GM20431 (cell line): Measurements from ENCODE around the gene PCNX3.

Experiments
- in situ Hi-C: fragments of 300-500 bp; cut with MseI, MboI; formaldehyde crosslinking; loops from one replicate; pipeline ENCODE4 v1.15.0; 2020; ENCODE audit warnings: low sequenced_read_pairs; ENCODE audit not compliant: unreplicated experiment

The PCNX3 gene

DNA sequence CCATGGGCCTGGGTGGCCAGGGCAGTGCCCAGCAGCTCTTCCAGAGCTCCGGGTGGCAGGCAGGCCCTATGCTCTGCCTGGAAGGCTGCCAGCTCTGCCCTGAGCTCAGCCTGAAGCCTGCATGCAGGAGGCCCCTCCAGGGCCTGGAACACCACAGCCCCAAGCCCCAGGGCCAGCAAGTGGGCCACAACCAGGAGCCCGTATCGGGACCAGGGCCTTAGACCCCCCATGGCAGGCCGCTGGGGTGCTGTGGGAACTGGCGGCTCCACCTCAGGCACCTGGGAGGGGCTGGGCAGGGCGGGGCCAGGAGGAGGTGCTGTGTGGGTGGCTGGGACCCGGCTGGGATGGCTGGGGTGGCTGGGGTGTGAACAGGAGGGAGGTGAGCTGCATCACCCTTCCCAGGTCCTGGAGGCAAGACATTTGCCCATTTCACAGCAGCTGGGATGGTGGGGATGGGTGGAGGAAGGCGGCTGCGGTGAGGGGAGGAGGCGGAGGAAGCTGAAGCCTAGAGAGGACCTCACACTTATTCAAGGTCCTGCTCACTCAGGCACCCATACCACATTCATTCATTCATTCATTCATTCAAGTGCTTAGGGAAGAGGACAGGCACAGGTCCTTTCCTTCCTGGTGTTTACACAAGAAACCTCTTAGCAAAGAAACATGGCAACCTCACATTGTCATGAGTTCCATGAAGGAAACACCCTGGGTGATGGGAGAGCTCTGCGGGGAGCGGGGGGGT is 19.9 kb upstream of the PCNX3 start, which contains the start of gene KCNK7:
Gene KCNK7, minus strand, starts transcription at position 258 of the 739 bp plus-strand sequence. Its CDS starts 28 bp downstream, at position 230.
- in situ Hi-C loops = no loop called here

DNA sequence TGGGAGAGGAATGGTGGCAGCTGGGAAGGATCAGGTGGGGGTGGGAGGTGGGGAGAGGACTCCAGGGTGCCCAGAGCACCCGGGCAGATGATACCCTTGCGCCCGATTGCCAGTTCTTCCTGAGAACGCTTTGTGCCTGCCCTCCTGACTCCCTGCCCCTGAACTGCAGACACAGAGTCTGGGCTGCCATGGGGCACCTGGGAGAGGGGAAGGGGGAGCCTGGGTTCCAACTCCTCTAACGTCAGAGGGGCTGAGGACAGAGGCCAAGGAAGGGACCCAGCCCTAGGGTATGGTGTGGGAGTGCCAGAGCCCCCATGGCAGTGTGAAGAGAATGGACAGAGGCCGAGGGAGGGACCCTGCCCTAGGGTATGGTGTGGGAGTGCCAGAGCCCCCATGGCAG is 19.1 kb upstream of the PCNX3 start:
- in situ Hi-C loops = no loop called here

- in situ Hi-C loops = no loop called here
These were observed 17.3 kb upstream of the PCNX3 start for GRCh38 chr11:65598258-65598699.

- in situ Hi-C loops = no loop called here
These were observed 16.2 kb upstream of the PCNX3 start for GRCh38 chr11:65599216-65599954.

- in situ Hi-C loops = no loop called here
These were observed 15.7 kb upstream of the PCNX3 start for GRCh38 chr11:65599955-65600246.

DNA sequence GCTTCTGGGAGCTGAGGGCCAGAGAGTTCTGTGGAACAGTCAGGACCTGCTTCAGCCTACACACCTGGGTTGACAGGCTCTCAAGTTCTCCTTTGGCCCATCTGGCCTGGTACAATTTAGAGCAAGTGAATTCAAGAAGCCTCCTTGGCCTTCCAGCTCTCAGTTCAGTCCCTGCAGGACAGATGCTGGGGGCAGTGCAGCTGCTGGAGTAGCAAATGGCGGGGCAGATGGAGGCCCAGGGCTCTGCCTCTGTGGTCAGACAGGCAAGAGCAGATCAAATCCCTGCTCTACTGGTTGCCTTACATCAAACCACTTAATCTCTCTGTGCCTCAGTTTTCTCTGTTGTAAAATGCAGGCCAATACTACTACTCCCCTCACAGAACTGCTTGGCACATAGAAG is 11.3 kb upstream of the PCNX3 start:
- in situ Hi-C loops = no loop called here

- in situ Hi-C loops = no loop called here
These were observed 8.5 kb upstream of the PCNX3 start for GRCh38 chr11:65606876-65607613.

DNA sequence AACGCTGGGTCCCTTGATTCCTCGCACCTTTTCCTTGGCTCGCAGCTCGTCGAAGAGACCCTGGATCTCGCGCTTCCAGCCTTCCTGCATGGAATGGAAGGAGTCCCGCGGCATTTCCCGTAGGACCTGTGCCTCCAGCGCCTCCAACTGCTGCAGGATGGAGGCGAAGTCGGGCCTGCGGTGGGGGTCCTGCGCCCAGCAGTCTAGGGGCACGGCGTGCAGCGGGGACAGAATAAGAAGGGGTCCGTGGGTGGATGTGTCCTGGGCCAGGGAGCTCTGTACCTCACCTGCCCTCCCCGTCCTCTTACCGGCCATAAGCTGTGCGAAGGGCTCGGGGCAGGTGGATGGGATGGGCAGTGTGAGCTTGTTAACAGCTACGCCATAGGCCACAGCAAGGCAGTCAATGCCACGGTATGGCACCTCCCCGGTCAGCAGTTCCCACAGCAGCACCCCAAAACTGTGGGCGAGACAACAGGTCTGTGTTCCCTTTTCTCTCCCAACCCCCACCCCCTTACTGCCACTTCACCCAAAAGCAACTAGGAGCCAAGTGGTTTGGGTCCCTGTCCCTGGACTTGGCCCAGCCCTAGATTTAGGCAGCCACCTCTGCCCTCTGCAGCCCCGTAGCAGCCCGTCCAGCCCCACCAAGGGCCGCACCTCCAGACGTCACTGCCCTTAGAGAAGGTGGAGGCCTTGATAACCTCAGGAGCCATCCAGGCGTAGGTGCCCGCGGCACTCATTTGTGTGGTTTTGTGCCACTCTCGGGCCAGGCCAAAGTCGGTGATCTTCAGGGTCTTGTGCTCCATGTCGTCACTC is 7.8 kb upstream of the PCNX3 start:
- in situ Hi-C loops = no loop called here

DNA sequence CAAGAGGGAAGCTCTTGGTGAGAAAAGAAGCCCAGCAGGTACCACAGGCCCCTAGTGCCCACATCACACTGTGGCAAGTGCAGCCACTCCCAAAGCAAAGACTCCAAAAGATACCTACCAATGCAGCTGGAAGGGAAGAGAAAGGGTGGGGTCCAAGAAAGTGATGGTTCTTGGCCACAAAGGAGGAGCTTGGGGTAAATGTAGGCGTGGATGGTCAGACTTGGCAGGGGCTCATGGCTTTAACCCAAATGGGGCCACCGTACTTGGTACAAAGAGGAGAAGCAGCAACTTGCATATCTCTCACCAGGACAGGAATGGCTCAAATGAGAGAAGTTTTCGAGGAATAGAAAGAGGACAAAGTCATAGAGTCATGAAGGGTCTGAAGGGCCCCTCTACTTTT is 6.3 kb upstream of the PCNX3 start:
- in situ Hi-C loops = no loop called here

DNA sequence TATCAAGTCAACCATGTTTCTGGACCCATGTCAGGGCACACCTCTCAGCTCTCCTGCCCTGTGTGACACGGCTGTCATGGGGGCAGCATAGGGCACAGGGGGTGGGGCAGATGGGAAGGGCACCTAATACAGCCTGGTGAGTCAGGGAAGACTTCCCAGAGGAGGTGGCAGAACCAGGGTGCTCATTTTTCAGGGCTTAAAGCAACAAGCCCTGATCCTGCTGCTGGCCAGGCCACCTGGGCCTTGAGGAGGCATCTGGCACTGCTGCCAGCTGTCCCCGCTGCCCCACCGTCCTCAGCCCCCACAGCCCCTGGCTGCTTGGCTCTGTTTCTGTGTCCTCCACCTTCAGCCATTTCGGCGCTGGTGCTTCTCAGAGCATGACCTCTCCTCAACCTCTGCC is 5.9 kb upstream of the PCNX3 start:
- in situ Hi-C loops = no loop called here

DNA sequence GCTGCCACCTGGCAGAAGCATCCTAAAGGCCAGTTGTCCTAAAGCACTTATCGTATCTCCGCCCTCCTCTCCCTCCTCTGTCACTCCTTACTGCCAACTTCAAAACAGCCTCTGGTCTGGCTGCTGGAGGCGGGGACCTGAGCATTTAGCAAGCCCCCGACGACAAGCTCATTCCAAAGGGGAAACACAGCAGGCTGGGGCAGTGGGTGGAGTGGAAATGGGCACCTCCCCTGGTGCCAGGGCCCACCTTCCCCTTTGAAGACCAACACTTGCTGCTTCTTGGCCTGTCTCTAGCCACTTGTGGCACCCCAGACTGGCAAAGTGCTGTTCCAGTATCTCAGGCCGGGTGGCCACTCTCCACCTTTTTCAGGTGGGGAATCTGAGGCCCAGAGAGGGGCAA is 5.2 kb upstream of the PCNX3 start:
- in situ Hi-C loops = no loop called here

DNA sequence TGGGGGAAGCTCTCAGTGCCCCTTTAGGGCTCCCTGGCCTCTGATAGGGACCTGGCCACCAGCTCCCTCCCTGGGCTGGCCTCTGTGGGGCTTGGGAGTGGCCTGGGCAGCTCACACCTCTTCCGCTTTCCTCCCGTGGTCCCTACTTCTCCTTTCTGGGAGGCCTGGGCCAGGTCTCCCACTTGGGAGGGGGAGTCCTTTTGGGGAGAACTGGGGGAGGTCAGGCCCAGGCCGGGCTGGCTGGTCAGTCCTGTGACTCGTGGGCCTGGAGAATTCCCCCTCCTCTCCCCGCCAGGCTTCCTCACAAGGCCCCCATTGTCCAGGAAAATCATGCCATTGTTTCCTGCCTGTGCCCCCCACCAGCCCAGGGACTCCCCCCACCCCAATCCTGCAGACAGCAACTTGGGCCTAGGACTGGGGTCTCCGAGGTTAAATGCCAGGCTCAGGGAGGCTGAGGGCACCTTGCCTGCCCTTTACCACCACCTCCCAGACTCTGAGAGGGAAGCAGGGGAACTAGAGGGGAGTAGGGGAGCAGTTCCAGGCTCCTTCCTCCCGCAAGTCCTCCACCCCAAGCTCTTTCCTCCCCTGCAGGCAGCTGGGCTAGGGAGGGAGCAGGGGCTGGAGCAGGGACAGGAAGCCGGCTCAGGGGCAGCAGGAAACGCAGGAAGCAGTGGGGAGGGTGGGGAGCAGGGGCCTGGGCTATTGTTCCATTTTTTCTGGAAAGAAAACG is 4.4 kb upstream of the PCNX3 start:
- in situ Hi-C loops = no loop called here

DNA sequence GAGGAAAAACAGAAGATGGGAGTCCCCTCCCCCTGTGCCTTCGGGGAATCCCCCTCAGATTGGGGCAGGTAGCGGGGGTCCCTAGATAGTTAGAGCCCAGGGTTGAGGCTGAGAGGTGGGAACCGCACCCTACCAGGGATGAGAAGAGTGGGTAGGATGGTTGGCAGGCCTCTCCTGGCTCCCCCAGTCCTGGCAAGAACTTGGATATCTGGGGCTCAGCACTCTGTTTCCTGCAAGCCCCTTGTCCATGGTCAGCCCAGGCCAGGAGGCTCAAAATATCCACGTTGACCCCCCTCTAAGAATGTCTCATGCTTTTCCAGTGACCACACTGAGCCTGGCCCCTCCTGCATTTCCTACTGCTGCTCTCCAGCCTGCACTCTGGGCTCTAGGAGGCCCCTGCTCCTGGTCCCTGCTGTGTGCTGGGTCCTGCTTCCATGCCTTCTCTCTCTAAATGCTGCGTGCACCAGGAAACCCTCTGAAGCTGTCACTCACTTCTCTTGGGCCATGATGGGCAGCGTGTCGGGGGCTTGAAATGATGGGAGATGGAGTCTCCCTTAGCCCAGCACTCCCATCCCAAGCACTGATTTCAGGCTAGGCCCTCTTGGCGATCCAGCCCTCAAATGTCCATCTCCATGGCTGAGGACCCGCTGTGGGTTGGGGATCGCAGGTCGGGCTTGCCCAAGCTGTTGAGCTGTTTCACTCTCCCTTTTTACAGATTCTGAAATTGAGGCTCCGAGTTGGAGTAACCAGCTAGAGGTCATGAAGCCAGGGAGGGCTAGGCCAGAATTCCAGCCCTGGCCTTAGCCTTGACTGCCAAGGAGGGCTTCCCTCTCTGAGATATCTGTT is 3.6 kb upstream of the PCNX3 start:
- in situ Hi-C loops = no loop called here

DNA sequence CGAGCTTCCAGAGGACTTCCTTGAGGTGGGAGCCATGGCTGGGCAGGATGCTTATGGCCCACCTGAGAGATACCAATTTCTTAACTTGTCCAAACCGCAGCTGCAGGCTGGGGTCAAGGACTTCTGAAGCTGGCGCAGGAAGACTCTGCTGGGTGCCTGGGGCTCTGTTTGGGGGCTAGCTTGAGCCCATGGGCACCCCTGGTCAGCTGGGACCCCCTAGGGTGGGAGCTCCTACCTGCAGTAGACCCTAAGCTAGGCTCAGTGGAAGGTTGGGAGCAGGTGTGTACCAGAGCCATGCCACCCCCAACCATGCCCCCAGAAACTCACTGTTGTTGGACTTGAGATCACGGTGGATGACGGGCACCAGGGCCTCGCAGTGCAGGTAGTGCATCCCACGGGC is 2.9 kb upstream of the PCNX3 start:
- in situ Hi-C loops = no loop called here

GRCh38 chr11:65613091-65613928 is 2.3 kb upstream of the PCNX3 start:
- in situ Hi-C loops = no loop called here

GRCh38 chr11:65615950-65616574 is 486 bp downstream of the PCNX3 start:
- in situ Hi-C loops = no loop called here

- in situ Hi-C loops = no loop called here
These were observed 1.0 kb downstream of the PCNX3 start for GRCh38 chr11:65616575-65617001.
